Endothelial cell of umbilical vein (primary cell): ENCODE results near the gene PHAX. TPM values are rescaled to one million over a fixed set of nuclear protein-coding genes. Genes with fewer than 3 reads are reported as not detected.

Source experiments
- BruUV-seq: library from RNA; stranded (reverse); fragments of 400-500 nt; replicated peaks from 2 replicates; lab custom pipeline; 2021; lab: Mats Ljungman, UMichigan
- CTCF ChIA-PET: fragments of 300-600, 350-600 bp; sonication (Branson Sonifier 250); formaldehyde crosslinking; loops from one replicate; lab custom pipeline; 2021; ENCODE audit warnings: antibody characterized with exemption, inconsistent platforms; lab: Charles Lee
- POLR2A ChIA-PET: fragments of 300-600, 350-600 bp; sonication (Branson Sonifier 250); formaldehyde crosslinking; loops from one replicate; lab custom pipeline; 2021; ENCODE audit warnings: antibody characterized with exemption, inconsistent platforms; lab: Charles Lee
- DNase-seq: peaks from one replicate; pipeline ENCODE4 v3.0.0-alpha.2; 2011; ENCODE audit warnings: low read depth, low spot score
- FAIRE-seq: peaks from 2 replicates; lab custom pipeline; 2011; peaks lifted over from hg19 to GRCh38; lab: Jason Lieb, UNC
- H2AFZ ChIP-seq: 2 replicates; pipeline ENCODE4 v1.6.0; 2012; ENCODE audit warnings: low read depth, low read length, control low read depth, inconsistent platforms
- H3K27ac ChIP-seq: 2 replicates; pipeline ENCODE4 v1.5.1; 2011; ENCODE audit warnings: low read depth, mild to moderate bottlenecking, control low read depth, low read length, moderate library complexity; ENCODE audit not compliant: insufficient read depth
- H3K27me3 ChIP-seq, 2 experiments: 2 replicates each; pipeline versions ENCODE4 v1.6.0 to v1.6.1; 2011; ENCODE audit warnings: low read length in 2 of 2, mixed read lengths in 1 of 2; ENCODE audit not compliant: control insufficient read depth in 2 of 2, insufficient read depth in 2 of 2
- H3K36me3 ChIP-seq, 2 experiments: 2 replicates in 1 of 2; 3 replicates in 1 of 2; pipeline ENCODE4 v1.5.1; 2011; ENCODE audit warnings: low read length in 2 of 2, mild to moderate bottlenecking in 1 of 2, moderate library complexity in 1 of 2; ENCODE audit not compliant: control insufficient read depth in 2 of 2, insufficient read depth in 2 of 2; ENCODE audit errors: extremely low read depth in 1 of 2
- H3K4me1 ChIP-seq: 3 replicates; pipeline ENCODE4 v1.5.1; 2011; ENCODE audit warnings: mild to moderate bottlenecking, low read length; ENCODE audit not compliant: control insufficient read depth, insufficient read depth; ENCODE audit errors: extremely low read depth
- H3K4me2 ChIP-seq: 2 replicates; pipeline ENCODE4 v1.6.1; 2011; ENCODE audit warnings: low read length, control low read depth, mixed read lengths; ENCODE audit not compliant: insufficient read depth
- H3K4me3 ChIP-seq, 3 experiments: fragments of 200-600 bp in 1 of 3; sonication (generic), shearing (Covaris generic) in 1 of 3; replicated peaks in 1 of 3; 2 replicates each; pipeline ENCODE4 v1.5.1; 2011 to 2016; ENCODE audit warnings: control low read depth in 3 of 3, low read length in 3 of 3, mild to moderate bottlenecking in 2 of 3, inconsistent platforms in 1 of 3, low read depth in 1 of 3, moderate library complexity in 1 of 3; ENCODE audit not compliant: insufficient read depth in 1 of 3
- H3K79me2 ChIP-seq: 2 replicates; pipeline ENCODE4 v1.6.0; 2012; ENCODE audit warnings: low read length, inconsistent platforms; ENCODE audit not compliant: control insufficient read depth, insufficient read depth
- H3K9ac ChIP-seq: replicated peaks from 2 replicates; pipeline ENCODE3; 2011; ENCODE audit warnings: low read length, control low read depth; ENCODE audit not compliant: insufficient read depth; ENCODE audit errors: extremely low read depth
- H3K9me1 ChIP-seq: replicated peaks from 3 replicates; pipeline ENCODE4 v1.6.0; 2011; ENCODE audit warnings: mild to moderate bottlenecking, low read length; ENCODE audit not compliant: control insufficient read depth, insufficient read depth; ENCODE audit errors: extremely low read depth
- H3K9me3 ChIP-seq: replicated peaks from 2 replicates; pipeline ENCODE4 v1.5.1; 2012; ENCODE audit warnings: low read length, inconsistent platforms; ENCODE audit not compliant: control insufficient read depth, insufficient read depth
- H4K20me1 ChIP-seq: replicated peaks from 2 replicates; pipeline ENCODE3; 2011; ENCODE audit warnings: mild to moderate bottlenecking, low read length; ENCODE audit not compliant: control insufficient read depth, insufficient read depth; ENCODE audit errors: extremely low read depth
- EZH2 ChIP-seq: IDR thresholded peaks from 2 replicates; pipeline ENCODE4 v1.6.1; 2012; ENCODE audit warnings: borderline replicate concordance, low read depth, mild to moderate bottlenecking, moderate library complexity, low read length, inconsistent platforms; ENCODE audit not compliant: severe bottlenecking
- FOS ChIP-seq: IDR thresholded peaks from 2 replicates; pipeline ENCODE4 v1.6.1; 2011; ENCODE audit warnings: mild to moderate bottlenecking, low read length, moderate library complexity, borderline replicate concordance; ENCODE audit not compliant: insufficient read depth
- GATA2 ChIP-seq: IDR thresholded peaks from 2 replicates; pipeline ENCODE4 v1.7.0; 2011; ENCODE audit warnings: low read depth, mild to moderate bottlenecking, moderate library complexity, mixed read lengths, low read length; ENCODE audit not compliant: insufficient read length, insufficient read depth
- JUN ChIP-seq: IDR thresholded peaks from 2 replicates; pipeline ENCODE4 v1.6.1; 2011; ENCODE audit warnings: borderline replicate concordance, low read depth; ENCODE audit not compliant: insufficient read length, insufficient read depth
- MAX ChIP-seq: IDR thresholded peaks from 2 replicates; pipeline ENCODE4 v1.6.1; 2011; ENCODE audit not compliant: insufficient read depth, insufficient read length
- MYC ChIP-seq: IDR thresholded peaks from one replicate; pipeline ENCODE4 v1.6.1; 2011; ENCODE audit warnings: mild to moderate bottlenecking, low read depth, low read length
- POLR2A ChIP-seq: IDR thresholded peaks from 2 replicates; pipeline ENCODE4 v1.6.1; 2012; ENCODE audit warnings: low read depth, mild to moderate bottlenecking, control low read depth, low read length
- POLR2AphosphoS5 ChIP-seq: IDR thresholded peaks from 2 replicates; pipeline ENCODE4 v1.6.1; 2012; ENCODE audit warnings: low read depth, mild to moderate bottlenecking, control low read depth, low read length, moderate library complexity; ENCODE audit not compliant: insufficient read depth
- dilution Hi-C: fragments of 300-500 bp; cut with MboI; formaldehyde crosslinking; loops from one replicate; pipeline ENCODE4 v1.15.0; 2019; ENCODE audit warnings: low sequenced_read_pairs; ENCODE audit not compliant: extremely low pct_ligation_motif_present
- intact Hi-C: fragments of 100-400 bp; cut with micrococcal nuclease; formaldehyde crosslinking; loops from one replicate; pipeline ENCODE4 v1.10.0; 2022
- polyA plus RNA-seq, 4 experiments: library from polyadenylated mRNA; depleted of rRNA in 3 of 4; stranded (reverse) in 3 of 4; unstranded in 1 of 4; fragments of >200 nt; gene quantifications; 2 replicates each; pipeline versions ENCODE4 v1.2.1 to v1.2.3, GENCODE V29; 2011 to 2012; ENCODE audit warnings: missing spikeins in 1 of 4
- total RNA-seq: library from RNA; stranded (reverse); gene quantifications from 2 replicates; pipeline ENCODE4 v1.2.3, GENCODE V29; 2021
- TF ChIP-seq, protein P1 (sequence below), 2 donors: IDR thresholded peaks; 1 replicate in 1 of 2; 2 replicates in 1 of 2; pipeline ENCODE4 v1.5.1; 2011; ENCODE audit warnings: low read length in 2 of 2, mild to moderate bottlenecking in 2 of 2, moderate library complexity in 2 of 2, control low read depth in 1 of 2, inconsistent platforms in 1 of 2, low read depth in 1 of 2; ENCODE audit not compliant: insufficient read depth in 1 of 2; ENCODE audit errors: extremely low read depth in 1 of 2

PHAX gene
- total and polyA plus RNA-seq, 2 donors (not counting 3 experiments of a cell fraction or from before 2014, with no cell fraction given): 33.0 to 51.2 TPM

- no peak overlapping the region for H3K4me2 ChIP-seq
- ChIA-PET CTCF (no interaction called here), POLR2A (interaction anchor here (0.5 kb wide), 1 partner anchor 18 kb away, joined by 4 read pairs; no protein-coding TSS in a partner anchor)
- H3K4me3 ChIP-seq: no peak overlapping the region
- no peak overlapping the region for H3K27ac ChIP-seq
- H4K20me1 ChIP-seq: no peaks in the 10 kb centered on the region
- TF ChIP-seq, protein P1, sequence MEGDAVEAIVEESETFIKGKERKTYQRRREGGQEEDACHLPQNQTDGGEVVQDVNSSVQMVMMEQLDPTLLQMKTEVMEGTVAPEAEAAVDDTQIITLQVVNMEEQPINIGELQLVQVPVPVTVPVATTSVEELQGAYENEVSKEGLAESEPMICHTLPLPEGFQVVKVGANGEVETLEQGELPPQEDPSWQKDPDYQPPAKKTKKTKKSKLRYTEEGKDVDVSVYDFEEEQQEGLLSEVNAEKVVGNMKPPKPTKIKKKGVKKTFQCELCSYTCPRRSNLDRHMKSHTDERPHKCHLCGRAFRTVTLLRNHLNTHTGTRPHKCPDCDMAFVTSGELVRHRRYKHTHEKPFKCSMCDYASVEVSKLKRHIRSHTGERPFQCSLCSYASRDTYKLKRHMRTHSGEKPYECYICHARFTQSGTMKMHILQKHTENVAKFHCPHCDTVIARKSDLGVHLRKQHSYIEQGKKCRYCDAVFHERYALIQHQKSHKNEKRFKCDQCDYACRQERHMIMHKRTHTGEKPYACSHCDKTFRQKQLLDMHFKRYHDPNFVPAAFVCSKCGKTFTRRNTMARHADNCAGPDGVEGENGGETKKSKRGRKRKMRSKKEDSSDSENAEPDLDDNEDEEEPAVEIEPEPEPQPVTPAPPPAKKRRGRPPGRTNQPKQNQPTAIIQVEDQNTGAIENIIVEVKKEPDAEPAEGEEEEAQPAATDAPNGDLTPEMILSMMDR (IDR thresholded peaks at IDR 0.05; ENCODE audit: extremely low read depth in 1 of 2, insufficient read depth in 1 of 2, low read depth in 1 of 2, low read length in 2 of 2): no peak
- no peak for TF ChIP-seq MAX
- no peak for TF ChIP-seq EZH2
- TF ChIP-seq POLR2A: no peak
- TF ChIP-seq JUN: no peak
- no peak for TF ChIP-seq FOS
- TF ChIP-seq GATA2: no peak
- TF ChIP-seq MYC: no peak
- no peak for TF ChIP-seq POLR2AphosphoS5
- no TSS peak for BruUV-seq
- dilution Hi-C loops (no loop called here), intact Hi-C loops (no loop called here)
- H3K4me1 ChIP-seq: no peaks in the 10 kb centered on the region
- H3K9ac ChIP-seq: no peak overlapping the region
- H3K27me3 ChIP-seq: no peaks in the 10 kb centered on the region
- H3K9me1 ChIP-seq: no peaks in the 10 kb centered on the region
- H3K36me3 ChIP-seq: no peaks in the 10 kb centered on the region
- H3K79me2 ChIP-seq: no peaks in the 10 kb centered on the region
- FAIRE-seq (no peak), DNase-seq (no peak)
- H2AFZ ChIP-seq: no peak overlapping the region
- H3K9me3 ChIP-seq: no peaks in the 10 kb centered on the region
Measured at GRCh38 chr5:126633552-126633951, 32.8 kb downstream of the PHAX start.
